HAP-1 (cell line): ENCODE measurements around the gene SPTBN4.

Source experiments
- DNase-seq, 2 experiments: peaks; one replicate each; pipeline ENCODE4 v3.0.0-alpha.2; 2016 to 2020; ENCODE audit warnings: low spot score in 2 of 2
- H3K27me3 ChIP-seq: fragments of 250-450 bp; sonication (Bioruptor Pico); 2 replicates; pipeline ENCODE4 v1.5.1; 2020; ENCODE audit warnings: low read depth, mild to moderate bottlenecking, moderate library complexity
- H3K36me3 ChIP-seq: fragments of 250-450 bp; sonication (Bioruptor Pico); replicated peaks from 2 replicates; pipeline ENCODE4 v1.5.1; 2020; ENCODE audit warnings: mild to moderate bottlenecking
- H3K4me1 ChIP-seq: fragments of 250-450 bp; sonication (Bioruptor Pico); 2 replicates; pipeline ENCODE4 v1.5.1; 2020; ENCODE audit warnings: mild to moderate bottlenecking
- H3K4me3 ChIP-seq: fragments of 250-450 bp; sonication (Bioruptor Pico); 2 replicates; pipeline ENCODE4 v1.5.1; 2020; ENCODE audit warnings: mild to moderate bottlenecking, moderate library complexity
- H3K9me3 ChIP-seq: fragments of 250-450 bp; sonication (Bioruptor Pico); 2 replicates; pipeline ENCODE4 v1.5.1; 2020; ENCODE audit warnings: mild to moderate bottlenecking, moderate library complexity
- in situ Hi-C: fragments of 300-500 bp; cut with MboI; formaldehyde crosslinking; loops from 3 replicates; pipeline ENCODE4 v1.14.3; 2020; ENCODE audit warnings: low sequenced_read_pairs, inconsistent platforms, mixed read lengths

SPTBN4 gene

GRCh38 chr19:40604647-40605215 lies 137.9 kb downstream of the SPTBN4 start:
- no peaks in the 10 kb centered on the region for H3K27me3 ChIP-seq
- peaks cover 48% of the 10 kb centered on the region for H3K4me1 ChIP-seq
- peak overlapping the region; percentile 19; the same call in 1 of the 2 replicates for H3K4me3 ChIP-seq
- in situ Hi-C loops = no loop called here
- peak in 1 of 2 experiments; percentile 35 for DNase-seq
- no peaks in the 10 kb centered on the region; the same call in 1 of the 2 replicates for H3K36me3 ChIP-seq
- no peaks in the 10 kb centered on the region for H3K9me3 ChIP-seq

GRCh38 chr19:40605216-40605971 lies 138.6 kb downstream of the SPTBN4 start:
- H3K27me3 ChIP-seq = no peaks in the 10 kb centered on the region
- in situ Hi-C loops = no loop called here
- H3K4me1 ChIP-seq = peaks cover 45% of the 10 kb centered on the region

GRCh38 chr19:40607311-40608239 lies 140.8 kb downstream of the SPTBN4 start:
- no peak overlapping the region for H3K4me3 ChIP-seq
- H3K9me3 ChIP-seq = no peaks in the 10 kb centered on the region
- H3K27me3 ChIP-seq = no peaks in the 10 kb centered on the region

More at GRCh38 chr19:40605216-40605971, 138.6 kb downstream of the SPTBN4 start:
- Histone ChIP-seq H3K36me3 (no peaks in the 10 kb centered on the region; the same call in 1 of the 2 replicates), H3K4me3 (peak overlapping the region; percentile 19), H3K9me3 (no peaks in the 10 kb centered on the region)
- peak in 1 of 2 experiments; percentile 76 for DNase-seq

GRCh38 chr19:40608240-40608621 lies 141.4 kb downstream of the SPTBN4 start:
- no peaks in the 10 kb centered on the region for H3K27me3 ChIP-seq
- no peaks in the 10 kb centered on the region; the same call in 1 of the 2 replicates for H3K36me3 ChIP-seq
- peaks cover 30% of the 10 kb centered on the region for H3K4me1 ChIP-seq
- H3K4me3 ChIP-seq = no peak overlapping the region
- no peak for DNase-seq
- in situ Hi-C loops = no loop called here
- no peaks in the 10 kb centered on the region for H3K9me3 ChIP-seq

More at GRCh38 chr19:40607311-40608239, 140.8 kb downstream of the SPTBN4 start:
- Histone ChIP-seq H3K36me3 (no peaks in the 10 kb centered on the region; the same call in 1 of the 2 replicates), H3K4me1 (peaks cover 37% of the 10 kb centered on the region)
- in situ Hi-C loops = no loop called here
- DNase-seq = peak in 1 of 2 experiments; percentile 36

GRCh38 chr19:40608957-40609356 lies 142.2 kb downstream of the SPTBN4 start:
- Histone ChIP-seq H3K36me3 (no peaks in the 10 kb centered on the region; the same call in 1 of the 2 replicates), H3K9me3 (no peaks in the 10 kb centered on the region), H3K4me1 (peaks cover 27% of the 10 kb centered on the region), H3K27me3 (no peaks in the 10 kb centered on the region), H3K4me3 (peak overlapping the region; percentile 34)
- no peak for DNase-seq
- in situ Hi-C loops = no loop called here

- Histone ChIP-seq H3K9me3 (no peaks in the 10 kb centered on the region), H3K36me3 (no peaks in the 10 kb centered on the region; the same call in none of the 2 replicates), H3K27me3 (no peaks in the 10 kb centered on the region), H3K4me1 (peaks cover 26% of the 10 kb centered on the region), H3K4me3 (peak overlapping the region; percentile 34)
- peak; percentile 91 to 98 for DNase-seq
- in situ Hi-C loops = no loop called here
Measured at GRCh38 chr19:40609561-40610395, 143.0 kb downstream of the SPTBN4 start.

- H3K27me3 ChIP-seq = no peaks in the 10 kb centered on the region
- no peak for DNase-seq
- H3K4me3 ChIP-seq = peak overlapping the region; percentile 34
- peaks cover 4% of the 10 kb centered on the region for H3K36me3 ChIP-seq
- peaks cover 18% of the 10 kb centered on the region for H3K4me1 ChIP-seq
- in situ Hi-C loops = no loop called here
- H3K9me3 ChIP-seq = no peaks in the 10 kb centered on the region
Measured at GRCh38 chr19:40610396-40611064, 143.7 kb downstream of the SPTBN4 start.

GRCh38 chr19:40611096-40611495 lies 144.3 kb downstream of the SPTBN4 start:
- in situ Hi-C loops = no loop called here
- DNase-seq = no peak
- Histone ChIP-seq H3K27me3 (no peaks in the 10 kb centered on the region), H3K4me3 (no peak overlapping the region), H3K9me3 (no peaks in the 10 kb centered on the region), H3K36me3 (peaks cover 4% of the 10 kb centered on the region), H3K4me1 (peaks cover 13% of the 10 kb centered on the region)

GRCh38 chr19:40611900-40612698 lies 145.3 kb downstream of the SPTBN4 start:
- no peak for DNase-seq
- Histone ChIP-seq H3K9me3 (no peaks in the 10 kb centered on the region), H3K4me1 (peaks cover 13% of the 10 kb centered on the region), H3K4me3 (no peak overlapping the region), H3K27me3 (no peaks in the 10 kb centered on the region), H3K36me3 (peaks cover 4% of the 10 kb centered on the region)
- in situ Hi-C loops = no loop called here

- Histone ChIP-seq H3K36me3 (peaks cover 4% of the 10 kb centered on the region), H3K4me3 (no peak overlapping the region), H3K27me3 (no peaks in the 10 kb centered on the region), H3K9me3 (no peaks in the 10 kb centered on the region), H3K4me1 (peaks cover 13% of the 10 kb centered on the region)
- in situ Hi-C loops = no loop called here
- DNase-seq = peak in 1 of 2 experiments; percentile 59
Measured at GRCh38 chr19:40612831-40613689, 146.3 kb downstream of the SPTBN4 start.
